ENCODE results near the gene BIRC6.

The BIRC6 gene

DNA sequence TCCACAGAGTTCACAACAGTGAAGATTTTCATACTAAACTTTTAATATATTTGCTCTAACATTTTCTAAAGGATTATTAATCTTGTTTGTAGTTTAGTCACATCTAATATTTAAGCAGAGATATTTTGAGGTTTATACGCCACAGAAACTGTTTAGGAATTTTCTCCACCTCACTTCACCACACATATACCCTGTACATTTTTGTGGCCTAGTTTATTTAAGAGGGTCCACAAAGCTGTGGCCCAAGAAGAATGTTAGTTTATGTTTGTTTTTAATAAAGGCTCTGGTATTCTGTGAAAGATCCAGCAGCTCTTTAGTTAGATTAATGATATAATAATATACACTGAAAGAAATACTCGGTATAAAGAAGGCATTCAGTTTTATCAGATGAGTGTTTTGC, 138.3 kb downstream of the BIRC6 start:
- no peaks in the 10 kb centered on the region for H3K9me3 ChIP-seq (ENCODE audit: control insufficient read depth, insufficient read depth, low read length)
- H3F3A ChIP-seq (ENCODE audit: control insufficient read depth, insufficient read depth): peaks cover 9% of the 10 kb centered on the region; the same call in 1 of the 2 replicates
- H3K27ac ChIP-seq (ENCODE audit: low read depth, low read length): no peak overlapping the region
- no peaks in the 10 kb centered on the region for H3K4me1 ChIP-seq (ENCODE audit: control insufficient read depth, low read length)
- H3K79me2 ChIP-seq (ENCODE audit: control insufficient read depth, low read length): no peaks in the 10 kb centered on the region
- H3K36me3 ChIP-seq (ENCODE audit: control insufficient read depth, low read length): peaks cover 76% of the 10 kb centered on the region
- TF ChIP-seq, protein P1, sequence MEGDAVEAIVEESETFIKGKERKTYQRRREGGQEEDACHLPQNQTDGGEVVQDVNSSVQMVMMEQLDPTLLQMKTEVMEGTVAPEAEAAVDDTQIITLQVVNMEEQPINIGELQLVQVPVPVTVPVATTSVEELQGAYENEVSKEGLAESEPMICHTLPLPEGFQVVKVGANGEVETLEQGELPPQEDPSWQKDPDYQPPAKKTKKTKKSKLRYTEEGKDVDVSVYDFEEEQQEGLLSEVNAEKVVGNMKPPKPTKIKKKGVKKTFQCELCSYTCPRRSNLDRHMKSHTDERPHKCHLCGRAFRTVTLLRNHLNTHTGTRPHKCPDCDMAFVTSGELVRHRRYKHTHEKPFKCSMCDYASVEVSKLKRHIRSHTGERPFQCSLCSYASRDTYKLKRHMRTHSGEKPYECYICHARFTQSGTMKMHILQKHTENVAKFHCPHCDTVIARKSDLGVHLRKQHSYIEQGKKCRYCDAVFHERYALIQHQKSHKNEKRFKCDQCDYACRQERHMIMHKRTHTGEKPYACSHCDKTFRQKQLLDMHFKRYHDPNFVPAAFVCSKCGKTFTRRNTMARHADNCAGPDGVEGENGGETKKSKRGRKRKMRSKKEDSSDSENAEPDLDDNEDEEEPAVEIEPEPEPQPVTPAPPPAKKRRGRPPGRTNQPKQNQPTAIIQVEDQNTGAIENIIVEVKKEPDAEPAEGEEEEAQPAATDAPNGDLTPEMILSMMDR (IDR thresholded peaks at IDR 0.05; ENCODE audit: low read depth, low read length, poor library complexity, severe bottlenecking): no peak
- TF ChIP-seq EZH2phosphoT487 (IDR thresholded peaks at IDR 0.05; ENCODE audit: borderline replicate concordance, low read length): no peak
- H3K9me2 ChIP-seq (replicated peaks; ENCODE audit: control insufficient read depth, low read length): no peaks in the 10 kb centered on the region
- no peak overlapping the region for H3K4me2 ChIP-seq (ENCODE audit: low read length)
- H3K27me3 ChIP-seq (ENCODE audit: control insufficient read depth, low read length): no peaks in the 10 kb centered on the region
- H4K20me1 ChIP-seq (ENCODE audit: control insufficient read depth, insufficient read depth, low read depth, low read length): no peaks in the 10 kb centered on the region
- H3K4me3 ChIP-seq (ENCODE audit: low read length): no peak overlapping the region

DNA sequence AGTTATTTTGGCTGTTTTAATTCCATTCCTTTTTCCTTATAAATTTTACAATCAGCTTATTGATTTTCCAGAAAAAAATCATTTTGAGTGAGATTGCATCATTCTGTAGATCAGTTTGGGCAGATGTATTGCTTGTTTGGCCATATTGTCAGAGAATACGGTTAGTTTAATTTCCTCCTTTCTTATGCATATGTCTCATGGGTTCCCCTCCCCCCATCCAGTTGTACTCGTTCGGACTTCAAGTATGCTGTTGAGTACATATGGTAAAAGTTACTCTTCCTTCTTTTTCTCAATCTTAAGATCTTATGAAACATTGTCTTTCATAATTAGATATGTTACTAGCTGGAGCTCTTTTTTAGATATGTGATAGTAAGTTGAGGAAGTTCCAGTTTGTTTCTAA, 139.8 kb downstream of the BIRC6 start:
- TF ChIP-seq, protein P1 (IDR thresholded peaks at IDR 0.05; ENCODE audit: low read depth, low read length, poor library complexity, severe bottlenecking): no peak
- no peak for TF ChIP-seq EZH2phosphoT487 (IDR thresholded peaks at IDR 0.05; ENCODE audit: borderline replicate concordance, low read length)
- Histone ChIP-seq H3K4me2 (ENCODE audit: low read length) (no peak overlapping the region), H4K20me1 (ENCODE audit: control insufficient read depth, insufficient read depth, low read depth, low read length) (no peaks in the 10 kb centered on the region), H3F3A (ENCODE audit: control insufficient read depth, insufficient read depth) (peaks cover 9% of the 10 kb centered on the region), H3K4me3 (ENCODE audit: low read length) (no peak overlapping the region), H3K36me3 (ENCODE audit: control insufficient read depth, low read length) (peaks cover 77% of the 10 kb centered on the region), H3K27me3 (ENCODE audit: control insufficient read depth, low read length) (no peaks in the 10 kb centered on the region), H3K79me2 (ENCODE audit: control insufficient read depth, low read length) (no peaks in the 10 kb centered on the region), H3K9me3 (ENCODE audit: control insufficient read depth, insufficient read depth, low read length) (no peaks in the 10 kb centered on the region), H3K27ac (ENCODE audit: low read depth, low read length) (no peak overlapping the region), H3K9me2 (replicated peaks; ENCODE audit: control insufficient read depth, low read length) (no peaks in the 10 kb centered on the region), H3K4me1 (ENCODE audit: control insufficient read depth, low read length) (no peaks in the 10 kb centered on the region)

DNA sequence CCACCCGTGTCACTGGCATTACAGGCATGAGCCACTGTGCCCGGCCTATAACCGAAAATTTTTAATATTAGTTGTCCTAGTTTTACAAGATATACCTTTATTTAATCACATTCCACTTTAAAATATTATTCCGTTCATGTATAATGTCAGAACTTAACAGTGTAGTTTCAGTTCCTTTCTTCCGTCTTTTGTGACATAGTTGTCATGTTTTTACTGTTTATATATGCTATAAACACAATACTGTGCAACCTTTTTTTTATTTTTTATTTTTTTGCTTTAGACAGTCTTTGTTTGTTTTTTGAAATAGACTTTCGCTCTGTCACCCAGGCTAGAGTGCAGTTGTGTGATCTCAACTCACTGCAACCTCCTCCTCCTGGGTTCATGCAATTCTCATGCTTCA, 141.5 kb downstream of the BIRC6 start:
- Histone ChIP-seq H3K4me3 (ENCODE audit: low read length) (no peak overlapping the region), H3K9me2 (replicated peaks; ENCODE audit: control insufficient read depth, low read length) (no peaks in the 10 kb centered on the region), H3K27ac (ENCODE audit: low read depth, low read length) (no peak overlapping the region), H3K4me1 (ENCODE audit: control insufficient read depth, low read length) (no peaks in the 10 kb centered on the region), H4K20me1 (ENCODE audit: control insufficient read depth, insufficient read depth, low read depth, low read length) (no peaks in the 10 kb centered on the region), H3K4me2 (ENCODE audit: low read length) (no peak overlapping the region), H3K36me3 (ENCODE audit: control insufficient read depth, low read length) (peaks cover 83% of the 10 kb centered on the region), H3K9me3 (ENCODE audit: control insufficient read depth, insufficient read depth, low read length) (no peaks in the 10 kb centered on the region), H3K27me3 (ENCODE audit: control insufficient read depth, low read length) (no peaks in the 10 kb centered on the region), H3F3A (ENCODE audit: control insufficient read depth, insufficient read depth) (peaks cover 6% of the 10 kb centered on the region), H3K79me2 (ENCODE audit: control insufficient read depth, low read length) (no peaks in the 10 kb centered on the region)
- TF ChIP-seq, protein P1 (IDR thresholded peaks at IDR 0.05; ENCODE audit: low read depth, low read length, poor library complexity, severe bottlenecking): no peak
- TF ChIP-seq EZH2phosphoT487 (IDR thresholded peaks at IDR 0.05; ENCODE audit: borderline replicate concordance, low read length): no peak

DNA sequence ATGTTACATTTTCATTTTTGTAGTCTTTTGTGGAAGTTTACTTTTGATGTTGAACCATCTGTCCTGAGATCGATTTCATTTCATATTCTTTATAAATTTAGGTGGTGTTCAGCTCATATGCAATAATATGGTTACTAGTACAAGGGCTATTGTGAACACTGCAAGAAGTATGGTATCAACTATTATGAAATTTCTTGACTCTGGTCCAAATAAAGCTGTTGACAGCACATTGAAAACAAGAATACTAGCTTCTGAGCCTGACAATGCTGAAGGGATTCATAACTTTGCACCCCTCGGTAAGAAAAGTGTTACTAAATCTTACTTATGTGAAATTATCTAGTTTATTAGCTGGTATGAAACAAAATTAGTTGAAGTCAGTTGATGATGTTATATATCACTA, 146.1 kb downstream of the BIRC6 start:
- H3F3A ChIP-seq (ENCODE audit: control insufficient read depth, insufficient read depth): peaks cover 4% of the 10 kb centered on the region
- peaks cover 85% of the 10 kb centered on the region for H3K36me3 ChIP-seq (ENCODE audit: control insufficient read depth, low read length)
- H4K20me1 ChIP-seq (ENCODE audit: control insufficient read depth, insufficient read depth, low read depth, low read length): no peaks in the 10 kb centered on the region
- no peaks in the 10 kb centered on the region for H3K9me2 ChIP-seq (replicated peaks; ENCODE audit: control insufficient read depth, low read length)
- no peaks in the 10 kb centered on the region for H3K4me1 ChIP-seq (ENCODE audit: control insufficient read depth, low read length)
- H3K4me3 ChIP-seq (ENCODE audit: low read length): no peak overlapping the region
- no peaks in the 10 kb centered on the region for H3K9me3 ChIP-seq (ENCODE audit: control insufficient read depth, insufficient read depth, low read length)
- TF ChIP-seq, protein P1 (IDR thresholded peaks at IDR 0.05; ENCODE audit: low read depth, low read length, poor library complexity, severe bottlenecking): no peak
- TF ChIP-seq EZH2phosphoT487 (IDR thresholded peaks at IDR 0.05; ENCODE audit: borderline replicate concordance, low read length): no peak
- H3K79me2 ChIP-seq (ENCODE audit: control insufficient read depth, low read length): no peaks in the 10 kb centered on the region
- no peak overlapping the region for H3K4me2 ChIP-seq (ENCODE audit: low read length)
- H3K27ac ChIP-seq (ENCODE audit: low read depth, low read length): no peak overlapping the region
- H3K27me3 ChIP-seq (ENCODE audit: control insufficient read depth, low read length): no peaks in the 10 kb centered on the region
